Prostate gland (tissue), 2 donors: ENCODE measurements around the gene CDKL4.

ENCODE experiments used
- CTCF ChIP-seq, 4 experiments: fragments of 200-600 bp in 2 of 4; fragments of 450-650 bp in 2 of 4; sonication (generic) in 2 of 4; IDR thresholded peaks; 1 replicate in 3 of 4; 2 replicates in 1 of 4; pipeline ENCODE4 v1.5.1; 2016 to 2019; ENCODE audit warnings: antibody characterized with exemption in 4 of 4, mild to moderate bottlenecking in 2 of 4, moderate library complexity in 2 of 4
- POLR2AphosphoS5 ChIP-seq: sonication (generic); formaldehyde crosslinking; IDR thresholded peaks from one replicate; pipeline ENCODE4 v1.6.1; 2017; ENCODE audit warnings: antibody characterized with exemption

GRCh38 chr2:39152504-39152903 is 91.3 kb downstream of the CDKL4 start:
- TF ChIP-seq POLR2AphosphoS5 (no peak), CTCF (IDR thresholded peaks at IDR 0.05) (no peak)
